Panc1 (cell line): ENCODE measurements around the gene DIS3L2.

ENCODE experiments used
- CTCF ChIP-seq: fragments of 450-650 bp; IDR thresholded peaks from 2 replicates; pipeline ENCODE4 v1.5.1; 2017; ENCODE audit warnings: mild to moderate bottlenecking
- REST ChIP-seq, 2 experiments: IDR thresholded peaks; 2 replicates each; pipeline ENCODE4 v1.6.1; 2011 to 2012; ENCODE audit warnings: low read depth in 2 of 2, control low read depth in 1 of 2, low read length in 1 of 2, mild to moderate bottlenecking in 1 of 2, moderate library complexity in 1 of 2; ENCODE audit not compliant: insufficient read depth in 1 of 2
- SIN3A ChIP-seq: IDR thresholded peaks from 2 replicates; pipeline ENCODE4 v1.6.1; 2012; ENCODE audit warnings: low read depth, mild to moderate bottlenecking, low read length, moderate library complexity, borderline replicate concordance; ENCODE audit not compliant: insufficient read depth
- TCF7L2 ChIP-seq: IDR thresholded peaks from 2 replicates; pipeline ENCODE4 v1.6.1; 2011; ENCODE audit warnings: mild to moderate bottlenecking, low read depth, low read length, inconsistent platforms

GRCh38 chr2:232075859-232076258 lies 114.3 kb downstream of the DIS3L2 start:
- TF ChIP-seq CTCF (no peak), SIN3A (no peak), REST (IDR thresholded peaks at IDR 0.05; ENCODE audit: insufficient read depth in 1 of 2, low read depth in 2 of 2, low read length in 1 of 2) (no peak), TCF7L2 (no peak)
